Psoas muscle (tissue), 8 donors: ENCODE measurements around the gene CACTIN. TPM values are rescaled to one million over a fixed set of nuclear protein-coding genes. Genes with fewer than 3 reads are reported as not detected.
A peak's percentile ranks its signal among the peaks of the same experiment; 100 is the strongest.

Experiments used
- ATAC-seq, 4 donors: fragments of 200-7000 bp; cut with Tn5 transposase; one replicate each; pipeline ENCODE4 v1.9.1; 2020; ENCODE audit warnings: moderate library complexity in 3 of 4, mild to moderate bottlenecking in 2 of 4
- DNase-seq, 2 donors: peaks; one replicate each; pipeline ENCODE4 v3.0.0-alpha.2; 2020
- H3K27ac ChIP-seq: fragments of 200-600 bp; one replicate; pipeline ENCODE4 v1.8.0; 2022
- H3K27me3 ChIP-seq, 3 donors: fragments of 200-600 bp in 1 of 3; one replicate each; pipeline versions ENCODE4 v1.6.1 to v1.8.0; 2013 to 2022; ENCODE audit warnings: low read length in 2 of 3, mild to moderate bottlenecking in 2 of 3, moderate library complexity in 1 of 3; ENCODE audit not compliant: insufficient read depth in 3 of 3
- H3K36me3 ChIP-seq, 2 donors: fragments of 200-600 bp in 1 of 2; one replicate each; pipeline versions ENCODE4 v1.6.1 to v1.8.0; 2013 to 2022; ENCODE audit warnings: low read depth in 1 of 2, mild to moderate bottlenecking in 1 of 2, moderate library complexity in 1 of 2; ENCODE audit not compliant: insufficient read depth in 1 of 2
- H3K4me1 ChIP-seq: fragments of 200-600 bp; one replicate; pipeline ENCODE4 v1.8.0; 2022
- H3K4me3 ChIP-seq: fragments of 200-600 bp; one replicate; pipeline ENCODE4 v1.8.0; 2022; ENCODE audit warnings: mild to moderate bottlenecking
- H3K9me3 ChIP-seq: fragments of 200-600 bp; one replicate; pipeline ENCODE4 v1.8.0; 2022
- CTCF ChIP-seq: fragments of 200-600 bp; IDR thresholded peaks from one replicate; pipeline ENCODE4 v1.8.0; 2022; ENCODE audit warnings: antibody characterized with exemption
- WGBS, 3 donors: extraction: QIAGEN DNeasy Blood & Tissue Kit; methylation state at CpG; one replicate each; pipeline versions ENCODE4 v1.1.6 to v1.1.7; 2013; 5-methylcytosine and 5-hydroxymethylcytosine counted together
- intact Hi-C, 2 donors: fragments of 100-400 bp; cut with DNase I; formaldehyde crosslinking; loops; one replicate each; pipeline versions ENCODE4 v1.11.0 to v1.14.2; 2022
- polyA plus RNA-seq, 3 donors: library from polyadenylated mRNA; stranded (reverse); fragments of 200-250 nt; gene quantifications; one replicate each; pipeline ENCODE4 v1.2.3, GENCODE V29; 2013
- total RNA-seq, 4 donors: library from RNA; stranded (reverse); fragmentation: NEBNext Ultra II Directional in 2 of 4; extraction: Animal tissue kit (Norgen Biotek cat#: 25700) in 2 of 4; gene quantifications; one replicate each; pipeline versions ENCODE4 v1.2.1 to v1.2.4, GENCODE V29; 2021 to 2023
- donor health status: healthy with polysubstance abuse.
- donor health status: DM: no; HTN: no; CAD: no; lungs with moderate emphysema.
- donor health status: Bipolar disorder and iron deficiency.
- donor health status: healthy.
- donor health status: DM: yes; HTN: yes; CAD: no.
- donor health status: DM: no; HTN: no; CAD: no.
- donor health status: DM: no; HTN: no; CAD: no.
- donor health status: DM: yes; HTN: yes; CAD: no.

CACTIN gene
- total and polyA plus RNA-seq, 7 donors: 11.8 to 21.4 (median 16.3) TPM

GRCh38 chr19:3620817-3621547 is 5.6 kb downstream of the CACTIN start:
- no peak overlapping the region for H3K27ac ChIP-seq
- H3K4me1 ChIP-seq: peaks cover 21% of the 10 kb centered on the region
- no peaks in the 10 kb centered on the region for H3K9me3 ChIP-seq
- no peak for TF ChIP-seq CTCF
- DNase-seq: peak in 1 of 2 donors; percentile 7
- 85 to 88% (median 87%) methylated on average over 23 to 24 of the region's 24 CpGs for WGBS, 3 donors
- peaks cover 4 to 62% of the 10 kb centered on the region in 2 donors for H3K36me3 ChIP-seq
- H3K27me3 ChIP-seq: no peaks in the 10 kb centered on the region
- H3K4me3 ChIP-seq: no peak overlapping the region
- intact Hi-C loops: no loop called here
- no peak for ATAC-seq

DNA sequence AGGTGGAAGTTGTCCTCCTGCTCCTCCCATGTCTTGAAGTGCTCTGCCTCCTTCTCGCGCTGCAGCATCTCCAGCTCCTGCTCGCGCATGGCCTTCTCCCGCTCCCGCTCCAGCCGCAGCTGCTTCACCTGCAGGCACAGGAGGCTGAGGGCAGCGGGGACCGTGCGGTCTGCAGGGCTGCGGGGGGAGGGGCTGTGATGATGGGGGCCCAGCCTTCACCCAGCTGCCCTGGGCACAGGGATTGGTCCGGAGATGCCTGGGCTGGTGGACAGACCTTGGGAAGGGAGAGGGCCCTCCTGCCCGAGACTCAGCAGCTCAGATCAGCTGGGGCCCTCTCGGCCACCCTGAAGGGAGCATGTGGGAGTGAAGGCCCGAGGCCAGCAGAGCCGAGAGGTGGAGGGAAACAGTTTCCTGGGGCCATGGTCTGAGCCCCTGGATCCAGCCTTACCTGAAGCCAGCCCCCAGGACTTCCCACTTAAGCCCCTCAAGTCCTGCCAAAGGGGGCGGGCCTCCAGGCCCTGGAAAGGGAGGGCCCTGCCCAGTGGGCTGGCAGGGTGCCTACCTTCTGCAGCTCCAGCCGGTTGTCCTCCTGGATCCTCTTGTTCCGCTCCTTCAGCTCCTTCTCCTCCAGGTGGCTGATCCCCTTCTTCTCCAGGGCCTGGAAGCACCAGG is 6.3 kb downstream of the CACTIN start:
- no peaks in the 10 kb centered on the region for H3K27me3 ChIP-seq
- 78 to 83% (median 81%) methylated on average over 18 to 19 of the region's 19 CpGs for WGBS, 3 donors
- intact Hi-C loops: no loop called here
- H3K9me3 ChIP-seq: no peaks in the 10 kb centered on the region
- peaks cover 14% of the 10 kb centered on the region for H3K4me1 ChIP-seq
- peak in 1 of 2 donors; percentile 18 for DNase-seq
- ATAC-seq: no peak
- H3K36me3 ChIP-seq: peaks cover 4 to 65% of the 10 kb centered on the region in 2 donors
- TF ChIP-seq CTCF: no peak
- no peak overlapping the region for H3K27ac ChIP-seq
- no peak overlapping the region for H3K4me3 ChIP-seq

GRCh38 chr19:3619631-3620012 is 7.0 kb downstream of the CACTIN start:
- intact Hi-C loops: loop anchor here (2.0 to 10.0 kb wide), 3 partner anchors 42 to 315 kb away; no protein-coding TSS in a partner anchor
- WGBS, 3 donors: 85 to 88% (median 86%) methylated on average over 16 to 17 of the region's 17 CpGs

DNA sequence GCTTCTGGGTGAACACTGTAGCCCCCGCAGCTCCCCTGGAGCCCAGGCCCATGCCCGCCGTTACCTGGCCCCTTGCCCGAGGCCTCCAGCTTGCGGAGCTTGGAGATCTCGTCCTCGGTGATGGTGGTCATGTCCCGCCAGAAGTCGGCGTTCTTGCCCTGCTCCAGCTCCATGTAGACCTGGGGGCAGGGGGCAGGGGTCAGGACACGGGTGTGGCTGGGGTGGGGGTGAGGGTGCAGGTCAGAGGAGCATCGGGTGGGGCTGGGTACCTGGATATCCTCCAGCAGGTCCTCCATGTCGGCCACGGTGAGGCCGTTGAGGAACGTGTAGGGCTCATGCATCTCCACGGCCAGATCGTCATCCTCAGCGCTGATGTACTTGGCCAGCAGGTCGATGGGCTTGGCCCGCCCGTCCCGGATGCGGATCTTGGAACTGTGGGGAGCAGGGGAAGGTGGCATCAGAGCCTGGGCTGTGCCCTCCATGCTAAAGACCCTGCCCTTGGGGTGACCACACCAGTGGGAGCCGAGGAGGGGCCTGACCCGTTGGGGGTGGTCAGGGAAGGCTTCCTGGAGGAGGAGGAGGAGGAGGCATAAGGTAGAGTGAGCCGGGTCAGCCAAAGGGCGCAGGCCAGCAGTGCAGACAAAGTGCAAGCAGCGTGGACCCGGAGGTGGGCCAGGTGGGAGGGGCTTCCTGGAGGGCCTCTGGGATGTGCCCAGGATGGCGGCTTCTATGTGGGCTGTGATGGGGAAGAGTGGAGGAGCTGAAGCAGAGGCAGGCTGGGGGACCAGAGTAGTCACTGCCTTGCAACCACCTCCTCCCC is 7.6 kb downstream of the CACTIN start:
- TF ChIP-seq CTCF: no peak
- Histone ChIP-seq H3K4me1 (peaks cover 7% of the 10 kb centered on the region), H3K36me3 (peaks cover 4 to 68% of the 10 kb centered on the region in 2 donors), H3K27me3 (no peaks in the 10 kb centered on the region), H3K9me3 (no peaks in the 10 kb centered on the region), H3K27ac (no peak overlapping the region), H3K4me3 (no peak overlapping the region)
- DNase-seq (no peak), ATAC-seq (peak in 1 of 4 donors; percentile 12)
- intact Hi-C loops: loop anchor here (2.0 to 10.0 kb wide), 3 partner anchors 42 to 314 kb away; no protein-coding TSS in a partner anchor
- WGBS, 3 donors: 83 to 87% (median 85%) methylated on average over 31 of the region's 31 CpGs

More at GRCh38 chr19:3619631-3620012, 7.0 kb downstream of the CACTIN start:
- H3K4me3 ChIP-seq: no peak overlapping the region
- TF ChIP-seq CTCF: no peak
- DNase-seq (peak in 1 of 2 donors; percentile 5), ATAC-seq (no peak)
- H3K36me3 ChIP-seq: peaks cover 4 to 69% of the 10 kb centered on the region in 2 donors
- H3K9me3 ChIP-seq: no peaks in the 10 kb centered on the region
- H3K27me3 ChIP-seq: no peaks in the 10 kb centered on the region
- no peak overlapping the region for H3K27ac ChIP-seq
- H3K4me1 ChIP-seq: peaks cover 7% of the 10 kb centered on the region
